Measurements from ENCODE around the gene MRPL37. TPM values are rescaled to one million over a fixed set of nuclear protein-coding genes. Genes with fewer than 3 reads are reported as not detected.
"Not testable (repeated sequence)": the region's sequence is repeated elsewhere in the genome, so short reads cannot be mapped to it uniquely, and the experiment has no call there.

The MRPL37 gene
- total RNA-seq, 1 donor from 2014 or later = 80.0 TPM

GRCh38 chr1:54230507-54231339 is 30.8 kb downstream of the MRPL37 start:
- Histone ChIP-seq H2AFZ (ENCODE audit: low read depth, low read length) (no peak overlapping the region), H3K4me1 (ENCODE audit: insufficient read depth, low read length) (peaks cover 22% of the 10 kb centered on the region), H3K9ac (ENCODE audit: low read length) (no peak overlapping the region), H3K27me3 (ENCODE audit: insufficient read depth, low read length) (no peaks in the 10 kb centered on the region), H3K79me2 (ENCODE audit: insufficient read depth, low read length) (no peaks in the 10 kb centered on the region), H3K4me3 (ENCODE audit: insufficient read depth, low read depth, low read length) (no peak overlapping the region), H3K27ac (ENCODE audit: low read depth, low read length) (no peak overlapping the region), H3K36me3 (ENCODE audit: insufficient read depth, low read length) (peaks cover 2% of the 10 kb centered on the region), H4K20me1 (ENCODE audit: insufficient read depth, low read length) (peaks cover 6% of the 10 kb centered on the region), H3K4me2 (ENCODE audit: low read length) (no peak overlapping the region), H3K9me3 (ENCODE audit: insufficient read depth, low read depth, low read length) (no peaks in the 10 kb centered on the region)
- no peak for TF ChIP-seq CTCF (IDR thresholded peaks at IDR 0.05; ENCODE audit: insufficient read depth, low read depth, low read length)
- peaks cover 16% of the 10 kb centered on the region for H3K36me3 Mint-ChIP-seq (ENCODE audit: low read depth, unreplicated experiment)
- H3K27me3 Mint-ChIP-seq (ENCODE audit: low read depth, unreplicated experiment) = no peaks in the 10 kb centered on the region
- H3K27ac Mint-ChIP-seq (ENCODE audit: unreplicated experiment) = no peak overlapping the region
- DNase-seq (ENCODE audit: low read depth) (no peak), FAIRE-seq (peak; percentile 13)
- no peak overlapping the region for H3K4me3 Mint-ChIP-seq (ENCODE audit: unreplicated experiment)
- H3K4me1 Mint-ChIP-seq (ENCODE audit: low read depth, unreplicated experiment) = peaks cover 32% of the 10 kb centered on the region
- no peaks in the 10 kb centered on the region for H3K9me3 Mint-ChIP-seq (ENCODE audit: unreplicated experiment)

- Mint-ChIP-seq H3K4me1 (ENCODE audit: low read depth, unreplicated experiment) (peaks cover 19% of the 10 kb centered on the region), H3K36me3 (ENCODE audit: low read depth, unreplicated experiment) (peaks cover 26% of the 10 kb centered on the region)
- not testable (repeated sequence) for H3K9me3 ChIP-seq (ENCODE audit: insufficient read depth, low read depth, low read length); H4K20me1 ChIP-seq (ENCODE audit: insufficient read depth, low read length); DNase-seq (ENCODE audit: low read depth); H3K9me3 Mint-ChIP-seq (ENCODE audit: unreplicated experiment); H3K27ac Mint-ChIP-seq (ENCODE audit: unreplicated experiment); H3K9ac ChIP-seq (ENCODE audit: low read length); FAIRE-seq; H3K4me2 ChIP-seq (ENCODE audit: low read length); H3K27me3 Mint-ChIP-seq (ENCODE audit: low read depth, unreplicated experiment); H3K79me2 ChIP-seq (ENCODE audit: insufficient read depth, low read length); H3K27ac ChIP-seq (ENCODE audit: low read depth, low read length); H3K4me3 ChIP-seq (ENCODE audit: insufficient read depth, low read depth, low read length); H3K4me3 Mint-ChIP-seq (ENCODE audit: unreplicated experiment); H3K27me3 ChIP-seq (ENCODE audit: insufficient read depth, low read length); H2AFZ ChIP-seq (ENCODE audit: low read depth, low read length); H3K36me3 ChIP-seq (ENCODE audit: insufficient read depth, low read length)
- peaks cover 11% of the 10 kb centered on the region for H3K4me1 ChIP-seq (ENCODE audit: insufficient read depth, low read length)
These were observed 33.2 kb downstream of the MRPL37 start for GRCh38 chr1:54233196-54233595.

- peaks cover 30% of the 10 kb centered on the region for H3K36me3 Mint-ChIP-seq (ENCODE audit: low read depth, unreplicated experiment)
- H3K4me3 ChIP-seq (ENCODE audit: insufficient read depth, low read depth, low read length) = no peak overlapping the region
- peaks cover 10% of the 10 kb centered on the region for H3K36me3 ChIP-seq (ENCODE audit: insufficient read depth, low read length)
- TF ChIP-seq CTCF (IDR thresholded peaks at IDR 0.05; ENCODE audit: insufficient read depth, low read depth, low read length) = no peak
- H3K9ac ChIP-seq (ENCODE audit: low read length) = no peak overlapping the region
- no peaks in the 10 kb centered on the region for H3K27me3 Mint-ChIP-seq (ENCODE audit: low read depth, unreplicated experiment)
- DNase-seq (ENCODE audit: low read depth) (no peak), FAIRE-seq (no peak)
- H3K79me2 ChIP-seq (ENCODE audit: insufficient read depth, low read length) = no peaks in the 10 kb centered on the region
- H3K4me1 Mint-ChIP-seq (ENCODE audit: low read depth, unreplicated experiment) = peaks cover 13% of the 10 kb centered on the region
- no peaks in the 10 kb centered on the region for H4K20me1 ChIP-seq (ENCODE audit: insufficient read depth, low read length)
- no peaks in the 10 kb centered on the region for H3K27me3 ChIP-seq (ENCODE audit: insufficient read depth, low read length)
- no peaks in the 10 kb centered on the region for H3K9me3 ChIP-seq (ENCODE audit: insufficient read depth, low read depth, low read length)
- H3K27ac ChIP-seq (ENCODE audit: low read depth, low read length) = no peak overlapping the region
- H3K4me2 ChIP-seq (ENCODE audit: low read length) = no peak overlapping the region
- H3K4me3 Mint-ChIP-seq (ENCODE audit: unreplicated experiment) = no peak overlapping the region
- no peaks in the 10 kb centered on the region for H3K9me3 Mint-ChIP-seq (ENCODE audit: unreplicated experiment)
- H2AFZ ChIP-seq (ENCODE audit: low read depth, low read length) = no peak overlapping the region
- peaks cover 11% of the 10 kb centered on the region for H3K4me1 ChIP-seq (ENCODE audit: insufficient read depth, low read length)
- H3K27ac Mint-ChIP-seq (ENCODE audit: unreplicated experiment) = no peak overlapping the region
These were observed 34.3 kb downstream of the MRPL37 start for GRCh38 chr1:54234284-54234683.

Measured in astrocyte (in vitro differentiated cells and primary cell).